Activated naive CD4-positive, alpha-beta T cell treated with anti-CD3 and anti-CD28 coated beads, Interleukin-2, amount 50 U/mL, for 72 hours (primary cell): ENCODE results near the gene SNAP25. TPM values are rescaled to one million over a fixed set of nuclear protein-coding genes. Genes with fewer than 3 reads are reported as not detected.

Source experiments
- ATAC-seq, 2 donors: fragments of 150-1000 bp; cut with Tn5 transposase; 2 replicates each; pipeline ENCODE4 v1.10.0; 2021; ENCODE audit warnings: mild to moderate bottlenecking in 2 of 2, moderate library complexity in 2 of 2
- DNase-seq, 2 donors: peaks; one replicate each; pipeline ENCODE4 v3.0.0; 2021 to 2022; ENCODE audit warnings: low spot score in 2 of 2
- H3K27ac Mint-ChIP-seq, 2 donors: one replicate each; pipeline ENCODE4 v1.8.0; 2022; ENCODE audit warnings: mild to moderate bottlenecking in 2 of 2, mixed read lengths in 2 of 2
- H3K36me3 Mint-ChIP-seq, 2 donors: one replicate each; pipeline ENCODE4 v1.8.0; 2022; ENCODE audit warnings: mixed read lengths in 2 of 2
- H3K9me3 Mint-ChIP-seq, 2 donors: one replicate each; pipeline ENCODE4 v1.8.0; 2022; ENCODE audit warnings: mixed read lengths in 2 of 2
- total RNA-seq, 2 donors: library from RNA; stranded (reverse); gene quantifications; one replicate each; pipeline ENCODE4 v1.2.3, GENCODE V29; 2022

SNAP25 gene
- total RNA-seq, 2 donors from 2014 or later: 0.12 to 0.61 TPM

DNA sequence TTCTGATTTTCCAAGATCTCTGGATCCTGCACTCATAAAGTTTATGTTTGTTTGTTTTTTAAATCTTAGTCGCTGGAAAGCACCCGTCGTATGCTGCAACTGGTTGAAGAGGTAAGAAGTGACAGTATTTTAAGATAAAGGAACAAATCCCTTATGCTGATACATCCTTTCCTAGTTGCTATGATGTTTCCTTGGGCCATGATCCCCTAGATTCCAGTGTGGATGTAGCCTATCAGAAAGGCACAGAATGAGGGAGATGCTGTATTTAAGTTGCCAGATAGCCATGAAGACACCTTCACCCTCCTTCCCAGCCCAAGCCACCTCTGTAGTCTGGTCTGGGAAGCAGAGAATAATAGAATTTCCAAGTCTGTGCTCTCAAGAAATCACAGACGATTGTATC, 59.0 kb downstream of the SNAP25 start:
- Mint-ChIP-seq H3K36me3 (no peaks in the 10 kb centered on the region), H3K27ac (no peak overlapping the region), H3K9me3 (no peaks in the 10 kb centered on the region)
- ATAC-seq (no peak), DNase-seq (no peak)

DNA sequence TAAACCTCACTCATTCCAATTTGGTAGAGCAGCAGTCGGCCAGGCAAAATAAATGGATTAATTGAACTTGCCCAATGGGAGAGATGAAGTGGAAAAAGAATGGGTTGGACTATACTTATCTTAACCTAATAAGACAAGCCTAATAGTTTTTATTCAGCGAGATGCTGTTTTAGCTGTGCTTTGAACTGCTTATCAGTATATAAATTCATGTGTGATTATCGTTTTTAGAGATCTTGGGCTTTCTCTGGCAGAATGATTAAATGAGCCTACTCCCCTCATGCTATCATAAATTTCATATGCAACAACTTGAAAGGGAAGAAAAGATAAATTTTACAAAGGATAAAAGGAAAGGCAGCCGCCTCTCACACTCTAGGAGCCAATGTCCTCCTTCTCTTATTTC, 59.8 kb downstream of the SNAP25 start:
- DNase-seq: no peak
- no peaks in the 10 kb centered on the region for H3K9me3 Mint-ChIP-seq
- ATAC-seq: no peak
- no peak overlapping the region for H3K27ac Mint-ChIP-seq
- no peaks in the 10 kb centered on the region for H3K36me3 Mint-ChIP-seq

DNA sequence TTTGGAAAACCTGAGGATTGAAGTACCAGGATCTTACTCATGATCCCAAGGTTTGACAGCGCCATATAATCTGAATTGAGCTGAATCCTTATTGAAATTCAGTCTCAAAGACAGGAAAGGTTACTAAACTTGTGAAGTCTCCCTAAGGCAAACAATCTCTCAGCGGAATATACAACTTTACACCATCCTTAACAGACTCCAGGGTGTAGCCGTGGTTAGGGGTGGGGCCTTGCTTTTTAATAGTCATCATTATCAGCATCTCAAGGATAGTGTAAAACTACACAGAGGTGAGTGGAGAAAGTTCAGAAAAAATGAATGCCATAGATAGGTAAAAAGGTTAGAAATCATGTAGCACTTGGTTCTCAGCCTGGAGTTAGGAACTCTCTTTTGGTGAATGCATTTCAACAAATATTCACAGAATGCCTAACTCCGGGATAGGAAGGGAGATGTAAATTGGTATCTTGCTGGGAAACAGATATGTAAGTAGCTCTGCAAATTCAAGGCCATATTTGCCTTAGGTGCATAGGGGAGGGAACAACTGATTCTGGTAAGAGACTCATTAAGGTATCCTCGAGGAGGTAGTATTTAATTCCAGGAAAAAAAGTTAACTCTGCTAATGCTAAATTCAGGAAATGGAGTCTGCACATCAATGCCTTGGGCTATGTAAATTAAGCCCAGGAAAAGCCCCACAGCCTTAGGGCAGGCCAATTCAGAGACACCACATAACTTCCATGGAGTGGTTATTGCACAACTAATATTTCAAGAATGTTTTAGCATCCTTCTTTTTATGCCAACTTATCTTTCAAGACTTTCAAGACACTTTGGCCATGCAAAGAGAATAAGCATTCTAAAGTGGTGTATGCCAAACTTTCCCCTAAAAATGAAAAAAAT, 61.6 kb downstream of the SNAP25 start:
- DNase-seq (no peak), ATAC-seq (no peak)
- H3K9me3 Mint-ChIP-seq: no peaks in the 10 kb centered on the region
- H3K27ac Mint-ChIP-seq: no peak overlapping the region
- H3K36me3 Mint-ChIP-seq: no peaks in the 10 kb centered on the region

GRCh38 chr20:10281911-10282310, 63.3 kb downstream of the SNAP25 start:
- H3K9me3 Mint-ChIP-seq: no peaks in the 10 kb centered on the region
- no peak for DNase-seq
- no peak for ATAC-seq
- H3K27ac Mint-ChIP-seq: no peak overlapping the region
- no peaks in the 10 kb centered on the region for H3K36me3 Mint-ChIP-seq

GRCh38 chr20:10282979-10283456, 64.4 kb downstream of the SNAP25 start:
- DNase-seq (no peak), ATAC-seq (no peak)
- Mint-ChIP-seq H3K36me3 (no peaks in the 10 kb centered on the region), H3K9me3 (no peaks in the 10 kb centered on the region), H3K27ac (no peak overlapping the region)

DNA sequence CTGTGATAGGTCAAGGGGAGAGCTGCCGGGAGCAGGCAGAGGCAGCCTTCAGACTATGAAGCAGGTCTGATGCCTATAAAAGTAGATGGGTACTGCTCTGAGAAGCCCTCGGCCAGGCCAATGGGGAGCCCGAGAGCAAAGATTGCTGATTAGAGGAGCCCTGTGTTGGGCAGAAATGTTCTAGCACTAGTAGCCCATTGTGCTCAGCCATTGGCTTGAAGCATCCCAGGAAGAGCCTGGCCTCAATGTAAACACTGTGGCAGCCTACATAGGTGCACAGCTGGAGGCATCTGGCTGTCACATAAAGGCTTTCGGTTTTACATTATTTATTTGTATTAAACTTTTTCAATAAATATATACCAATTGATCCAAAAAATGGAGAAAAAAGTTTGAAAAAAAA, 67.7 kb downstream of the SNAP25 start:
- Mint-ChIP-seq H3K9me3 (no peaks in the 10 kb centered on the region), H3K27ac (no peak overlapping the region), H3K36me3 (no peaks in the 10 kb centered on the region)
- DNase-seq (no peak), ATAC-seq (no peak)

DNA sequence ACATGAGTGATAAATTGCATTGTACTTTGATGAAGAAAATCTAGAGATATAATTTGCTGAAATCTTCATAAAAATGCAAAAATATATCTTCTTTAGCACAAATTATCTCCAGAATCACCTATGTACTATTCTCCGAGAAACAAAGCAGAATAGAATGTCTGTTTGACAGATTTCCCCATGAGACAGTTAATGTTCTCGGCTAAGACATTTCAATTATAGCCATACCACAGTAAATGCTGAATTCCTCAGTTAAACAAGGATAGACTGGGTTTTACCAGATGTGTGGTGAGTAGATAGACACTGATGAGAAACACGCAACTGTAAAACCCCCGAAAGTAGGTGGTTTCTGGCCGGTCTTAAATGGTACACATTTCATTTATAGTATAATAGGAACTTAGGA, 69.8 kb downstream of the SNAP25 start:
- ATAC-seq: no peak
- H3K36me3 Mint-ChIP-seq: no peaks in the 10 kb centered on the region
- H3K27ac Mint-ChIP-seq: no peak overlapping the region
- no peak for DNase-seq
- no peaks in the 10 kb centered on the region for H3K9me3 Mint-ChIP-seq

DNA sequence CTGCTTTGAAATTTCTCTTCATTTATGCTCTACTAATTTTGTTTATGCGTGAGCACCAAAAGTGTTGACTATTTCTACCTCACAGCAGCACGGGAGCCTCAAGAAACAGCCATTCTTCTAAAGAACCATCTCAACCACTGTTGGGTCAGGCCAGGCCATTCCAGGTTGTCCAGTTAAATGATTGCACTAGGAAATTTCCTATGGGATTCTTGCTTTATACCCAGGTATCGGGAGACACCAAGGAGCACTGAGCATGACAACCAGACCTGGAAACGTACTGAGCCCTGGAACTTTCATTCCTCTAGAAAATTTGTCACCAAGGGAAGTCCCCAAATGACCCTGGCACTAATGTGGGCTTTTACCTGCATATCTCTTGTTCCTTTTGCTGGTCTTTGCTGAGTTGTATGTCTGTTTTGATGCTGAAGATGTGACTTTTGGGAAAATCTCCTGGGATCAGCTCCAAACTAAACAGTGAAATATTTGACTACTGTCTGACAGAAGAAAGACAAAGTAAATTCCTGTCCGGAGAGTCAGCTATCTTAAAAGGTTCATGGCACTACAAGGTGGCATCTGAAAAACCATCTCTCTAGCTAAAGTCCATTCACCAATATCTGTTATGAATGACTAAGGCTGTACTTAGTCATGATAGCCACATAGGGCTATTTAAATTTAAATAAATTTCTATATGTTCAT, 70.5 kb downstream of the SNAP25 start:
- Mint-ChIP-seq H3K36me3 (no peaks in the 10 kb centered on the region), H3K9me3 (no peaks in the 10 kb centered on the region), H3K27ac (no peak overlapping the region)
- DNase-seq (no peak), ATAC-seq (no peak)

DNA sequence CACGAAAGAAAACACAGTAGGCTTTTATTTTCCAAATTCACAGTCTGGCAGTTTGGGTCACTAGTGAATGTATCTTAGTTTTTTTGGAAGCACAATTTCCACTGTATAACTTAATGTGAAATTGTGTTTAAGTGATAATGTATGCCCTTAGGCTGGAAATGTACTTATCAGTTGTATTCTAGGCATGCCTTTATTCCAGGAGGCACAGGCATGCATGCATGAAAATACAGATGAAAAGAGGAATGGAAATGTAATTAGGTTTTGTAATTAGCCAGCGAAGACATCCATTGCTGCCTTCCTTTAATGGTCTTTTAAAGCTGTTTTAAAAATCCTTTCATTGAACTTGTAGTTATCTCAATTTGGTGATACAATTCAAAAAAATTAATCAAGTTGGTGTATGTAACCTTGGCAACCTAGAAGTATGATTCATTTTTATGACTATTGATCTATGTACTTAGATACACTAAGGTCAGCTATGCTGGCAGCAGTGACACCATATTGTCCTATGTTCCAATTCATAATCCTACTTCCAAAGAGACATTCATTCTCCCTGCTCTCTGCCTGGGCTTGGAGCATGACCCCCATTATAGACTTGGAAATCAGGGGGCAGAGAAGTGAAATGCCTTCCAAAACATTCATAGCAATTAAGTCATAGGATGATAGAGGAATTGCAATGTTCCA, 73.1 kb downstream of the SNAP25 start:
- Mint-ChIP-seq H3K27ac (no peak overlapping the region), H3K36me3 (no peaks in the 10 kb centered on the region), H3K9me3 (no peaks in the 10 kb centered on the region)
- DNase-seq (no peak), ATAC-seq (no peak)

DNA sequence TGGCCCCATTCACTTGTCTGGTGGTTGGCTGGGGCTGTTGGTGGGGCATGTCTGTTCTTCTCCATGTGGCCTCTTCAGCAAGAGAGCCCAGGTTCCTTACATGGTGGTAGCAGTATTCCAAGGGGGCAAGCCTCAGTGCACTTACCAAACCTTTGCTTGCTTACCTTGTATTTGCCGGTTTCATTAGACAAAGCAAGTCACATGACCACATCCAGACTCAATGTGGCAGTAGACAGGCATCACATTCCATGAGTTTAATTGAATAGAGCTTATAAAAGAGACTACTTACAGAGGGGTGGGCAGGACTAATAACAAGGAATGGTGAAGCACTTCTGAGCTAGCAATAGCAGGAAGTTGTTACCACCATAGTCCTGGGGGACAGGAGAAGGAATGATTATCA, 78.6 kb downstream of the SNAP25 start:
- Mint-ChIP-seq H3K36me3 (no peaks in the 10 kb centered on the region), H3K27ac (no peak overlapping the region), H3K9me3 (peaks cover 0 to 5% of the 10 kb centered on the region in 2 donors)
- no peak for DNase-seq
- ATAC-seq: no peak

DNA sequence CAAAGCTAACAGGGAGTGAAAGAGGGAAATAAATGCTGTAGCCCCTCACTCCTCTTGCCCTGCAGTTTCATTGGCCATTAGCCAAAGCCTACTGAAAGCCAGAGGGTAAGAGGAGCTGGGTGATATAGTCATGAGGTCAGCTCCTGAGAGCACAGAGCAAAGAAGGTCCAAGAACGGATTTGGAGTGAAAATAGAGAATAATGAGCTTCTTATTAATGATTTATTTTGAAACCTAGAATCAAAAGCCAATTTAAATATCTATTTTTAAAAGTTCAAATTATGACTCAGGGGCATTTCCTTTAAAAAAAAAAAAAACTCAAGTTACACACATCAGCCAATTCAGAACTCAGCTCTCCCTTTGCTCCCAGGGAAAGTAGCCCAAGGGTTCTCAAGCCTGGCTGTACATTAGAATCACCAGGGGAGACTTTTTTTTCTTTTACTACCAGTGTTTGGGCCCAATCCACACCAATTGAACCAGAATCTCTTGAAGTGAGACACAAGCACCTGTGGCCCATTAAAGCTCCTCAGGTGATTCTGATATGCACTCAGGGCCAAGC, 79.1 kb downstream of the SNAP25 start:
- Mint-ChIP-seq H3K27ac (no peak overlapping the region), H3K36me3 (no peaks in the 10 kb centered on the region), H3K9me3 (peaks cover 0 to 5% of the 10 kb centered on the region in 2 donors)
- ATAC-seq (no peak), DNase-seq (no peak)

- Mint-ChIP-seq H3K36me3 (no peaks in the 10 kb centered on the region), H3K9me3 (peaks cover 0 to 5% of the 10 kb centered on the region in 2 donors), H3K27ac (no peak overlapping the region)
- no peak for DNase-seq
- no peak for ATAC-seq
Measured at GRCh38 chr20:10300582-10301446, 82.2 kb downstream of the SNAP25 start.

DNA sequence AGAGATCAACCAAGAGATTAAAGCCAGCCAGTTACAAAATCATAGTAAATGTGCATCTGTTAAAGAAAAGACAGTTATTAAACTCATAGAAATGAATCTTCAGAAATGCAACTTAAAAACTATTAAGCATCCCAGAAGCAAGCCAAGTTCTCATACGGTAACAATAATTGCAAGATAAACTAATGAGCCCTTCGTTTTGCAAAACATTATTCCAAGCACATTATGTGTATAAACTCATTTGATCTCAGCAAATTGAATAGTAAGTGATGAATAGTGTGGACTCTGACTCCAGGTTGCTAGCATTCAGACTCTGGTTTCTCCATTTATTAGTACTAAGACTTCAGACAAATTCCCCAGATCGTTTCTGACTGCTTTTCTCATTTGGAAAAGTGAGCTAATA, 85.2 kb downstream of the SNAP25 start:
- ATAC-seq: no peak
- no peak overlapping the region for H3K27ac Mint-ChIP-seq
- H3K9me3 Mint-ChIP-seq: peaks cover 0 to 5% of the 10 kb centered on the region in 2 donors
- H3K36me3 Mint-ChIP-seq: no peaks in the 10 kb centered on the region
- no peak for DNase-seq

GRCh38 chr20:10304471-10305046, 85.9 kb downstream of the SNAP25 start:
- no peaks in the 10 kb centered on the region for H3K36me3 Mint-ChIP-seq
- DNase-seq (no peak), ATAC-seq (no peak)
- H3K9me3 Mint-ChIP-seq: peaks cover 0 to 6% of the 10 kb centered on the region in 2 donors
- no peak overlapping the region for H3K27ac Mint-ChIP-seq

DNA sequence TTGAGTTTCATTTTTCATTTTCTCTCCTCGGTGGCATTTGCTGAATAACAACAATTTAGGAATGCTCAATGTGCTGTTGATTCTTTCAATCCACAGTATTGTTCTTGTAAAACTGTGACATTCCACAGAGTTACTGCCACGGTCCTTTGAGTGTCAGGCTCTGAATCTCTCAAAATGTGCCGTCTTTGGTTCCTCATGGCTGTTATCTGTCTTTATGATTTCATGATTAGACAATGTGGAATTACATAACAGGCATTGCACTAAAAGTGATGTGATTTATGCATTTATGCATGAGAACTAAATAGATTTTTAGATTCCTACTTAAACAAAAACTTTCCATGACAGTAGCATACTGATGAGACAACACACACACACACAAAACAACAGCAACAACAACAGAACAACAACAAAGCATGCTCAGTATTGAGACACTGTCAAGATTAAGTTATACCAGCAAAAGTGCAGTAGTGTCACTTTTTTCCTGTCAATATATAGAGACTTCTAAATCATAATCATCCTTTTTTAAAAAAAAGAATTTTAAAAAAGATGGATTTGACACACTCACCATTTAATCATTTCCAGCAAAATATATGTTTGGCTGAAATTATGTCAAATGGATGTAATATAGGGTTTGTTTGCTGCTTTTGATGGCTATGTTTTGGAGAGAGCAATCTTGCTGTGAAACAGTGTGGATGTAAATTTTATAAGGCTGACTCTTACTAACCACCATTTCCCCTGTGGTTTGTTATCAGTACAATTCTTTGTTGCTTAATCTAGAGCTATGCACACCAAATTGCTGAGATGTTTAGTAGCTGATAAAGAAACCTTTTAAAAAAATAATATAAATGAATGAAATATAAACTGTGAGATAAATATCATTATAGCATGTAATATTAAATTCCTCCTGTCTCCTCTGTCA, 88.1 kb downstream of the SNAP25 start:
- ATAC-seq: no peak
- Mint-ChIP-seq H3K27ac (no peak overlapping the region), H3K36me3 (no peaks in the 10 kb centered on the region), H3K9me3 (peaks cover 0 to 6% of the 10 kb centered on the region in 2 donors)
- DNase-seq: no peak
